ENCODE data around the gene USP47.

Gene USP47

DNA sequence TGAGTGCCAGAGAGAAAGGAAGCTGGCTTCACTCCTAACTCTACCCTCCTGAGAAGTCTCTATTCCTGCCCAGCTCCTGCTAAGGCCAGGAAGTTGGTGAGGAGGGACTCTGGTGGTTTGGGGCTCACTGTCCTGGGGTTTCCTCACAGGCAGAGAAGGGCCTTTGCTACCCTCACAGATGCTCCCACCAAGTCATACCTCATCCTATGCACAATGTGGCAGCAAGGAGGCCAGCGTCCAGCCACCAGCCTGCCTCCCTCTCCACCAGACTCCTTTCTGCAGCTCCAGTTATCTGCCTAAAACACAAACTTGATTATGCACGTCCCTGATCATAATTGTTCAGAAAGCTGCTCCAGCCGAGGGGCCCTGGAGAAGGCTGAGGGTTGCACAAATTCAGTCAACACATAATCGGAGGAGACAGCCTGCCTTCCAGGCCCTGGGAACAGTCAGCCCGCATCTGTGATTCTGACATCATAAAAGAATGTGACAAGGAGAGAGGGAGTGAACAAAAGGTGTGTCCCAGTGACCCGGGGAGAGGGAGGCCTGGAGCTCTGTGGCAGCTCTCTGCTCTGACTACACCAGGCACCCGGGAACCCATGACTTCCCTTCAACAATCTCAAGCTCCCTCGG, 137.8 kb downstream of the USP47 start:
- DNase-seq = peak; percentile 47

GRCh38 chr11:11980200-11980599, 138.4 kb downstream of the USP47 start:
- no peak for DNase-seq

- no peak for DNase-seq
Measured at GRCh38 chr11:11980841-11981308, 139.1 kb downstream of the USP47 start.

DNA sequence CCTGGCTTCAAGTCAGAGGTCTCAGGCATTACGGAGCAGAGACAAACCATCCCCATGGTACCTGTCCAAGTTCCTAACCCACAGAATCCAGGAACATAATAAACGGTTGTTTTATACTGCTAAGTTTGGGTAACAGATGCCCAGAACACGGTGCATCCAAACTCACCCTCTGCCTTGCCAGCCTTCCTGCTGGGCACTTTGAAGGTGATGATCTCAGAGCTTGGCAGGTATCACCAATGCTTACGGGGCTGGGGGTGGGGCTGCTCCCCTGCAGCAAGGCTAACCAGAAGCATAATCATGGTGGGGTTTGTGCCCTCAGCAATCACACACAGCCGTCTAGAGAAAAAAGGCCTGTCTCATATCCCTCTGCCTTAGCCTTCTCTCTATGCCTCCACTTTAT, 139.6 kb downstream of the USP47 start:
- DNase-seq = no peak

- no peak for DNase-seq
Measured at GRCh38 chr11:11981840-11982239, 140.1 kb downstream of the USP47 start.

DNA sequence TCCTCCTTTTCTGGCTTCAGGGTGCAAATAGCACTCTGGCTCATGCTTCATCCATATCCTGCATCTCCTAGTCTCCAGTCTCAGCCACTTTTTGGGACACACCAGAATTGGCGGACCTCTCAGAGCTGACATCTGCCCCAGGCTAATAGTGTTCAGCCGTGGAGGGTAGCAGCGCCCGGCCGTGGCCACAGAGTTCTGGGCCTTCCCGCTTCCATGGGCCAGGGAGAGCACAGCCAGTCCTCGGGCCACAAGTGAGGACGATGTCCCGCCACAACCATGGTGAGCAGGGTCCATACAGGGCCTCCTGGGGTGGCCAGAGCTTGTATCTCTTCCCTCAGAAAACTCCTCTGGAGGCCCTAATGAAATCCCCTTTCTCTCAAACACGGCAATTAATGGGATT, 140.7 kb downstream of the USP47 start:
- DNase-seq = no peak

DNA sequence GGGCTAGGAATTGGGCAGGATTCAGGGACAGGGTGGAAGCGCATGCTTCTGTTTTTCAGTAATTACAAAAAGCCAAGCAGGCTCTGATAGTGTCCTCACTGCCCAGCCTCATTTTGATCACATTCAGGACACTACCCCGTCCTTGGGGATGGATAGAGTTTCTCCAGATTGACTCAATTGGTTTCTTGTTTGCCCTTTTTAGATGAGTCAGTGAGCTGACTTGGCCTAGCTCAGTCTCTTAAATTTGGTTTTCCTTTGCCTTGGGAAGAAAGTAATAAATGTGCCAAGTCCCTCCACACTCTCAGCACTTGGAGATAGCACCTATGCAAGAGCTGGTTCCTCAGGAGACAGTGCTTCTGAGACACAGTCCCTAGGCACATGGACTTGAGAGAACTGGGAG, 141.2 kb downstream of the USP47 start:
- DNase-seq = no peak

DNA sequence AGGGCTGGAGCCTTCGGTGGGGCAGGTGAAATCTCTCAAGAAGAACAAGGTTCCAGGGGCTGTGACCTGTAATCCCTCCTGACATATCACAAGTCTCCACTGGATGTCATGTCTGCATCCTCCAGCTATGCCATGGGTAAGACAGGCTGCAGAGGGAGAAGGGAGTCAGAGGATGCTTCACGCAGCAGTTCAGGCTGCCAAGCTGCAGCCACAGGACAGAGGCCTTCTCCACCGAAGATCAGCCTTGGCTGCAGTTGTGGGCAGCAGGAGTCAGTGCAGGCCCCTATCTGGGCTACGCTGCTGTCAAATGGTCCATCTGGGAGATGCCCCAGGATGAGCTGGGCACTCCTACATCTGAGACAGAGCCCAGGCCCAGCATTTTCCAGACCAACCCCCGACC, 141.7 kb downstream of the USP47 start:
- DNase-seq = no peak

DNA sequence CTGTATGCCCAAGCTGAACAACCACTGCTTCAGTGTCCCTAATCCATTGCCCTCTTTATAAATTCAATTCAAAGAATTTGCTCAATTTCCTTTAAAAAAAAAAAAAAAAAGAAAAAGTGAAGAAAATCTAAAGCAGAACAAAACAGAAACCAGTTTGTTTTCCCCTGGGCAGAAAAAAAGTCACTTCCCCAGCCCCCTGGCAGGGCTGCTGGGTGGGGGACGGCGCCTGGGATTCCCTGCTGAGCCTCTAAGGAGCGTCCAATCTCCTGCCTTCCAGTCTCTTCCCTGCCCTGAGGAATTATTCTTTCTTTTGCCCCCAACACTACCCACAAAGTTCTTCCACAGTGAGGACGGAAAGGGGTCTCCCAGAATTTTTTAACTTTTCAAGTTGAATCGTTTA, 142.8 kb downstream of the USP47 start:
- DNase-seq = no peak

DNA sequence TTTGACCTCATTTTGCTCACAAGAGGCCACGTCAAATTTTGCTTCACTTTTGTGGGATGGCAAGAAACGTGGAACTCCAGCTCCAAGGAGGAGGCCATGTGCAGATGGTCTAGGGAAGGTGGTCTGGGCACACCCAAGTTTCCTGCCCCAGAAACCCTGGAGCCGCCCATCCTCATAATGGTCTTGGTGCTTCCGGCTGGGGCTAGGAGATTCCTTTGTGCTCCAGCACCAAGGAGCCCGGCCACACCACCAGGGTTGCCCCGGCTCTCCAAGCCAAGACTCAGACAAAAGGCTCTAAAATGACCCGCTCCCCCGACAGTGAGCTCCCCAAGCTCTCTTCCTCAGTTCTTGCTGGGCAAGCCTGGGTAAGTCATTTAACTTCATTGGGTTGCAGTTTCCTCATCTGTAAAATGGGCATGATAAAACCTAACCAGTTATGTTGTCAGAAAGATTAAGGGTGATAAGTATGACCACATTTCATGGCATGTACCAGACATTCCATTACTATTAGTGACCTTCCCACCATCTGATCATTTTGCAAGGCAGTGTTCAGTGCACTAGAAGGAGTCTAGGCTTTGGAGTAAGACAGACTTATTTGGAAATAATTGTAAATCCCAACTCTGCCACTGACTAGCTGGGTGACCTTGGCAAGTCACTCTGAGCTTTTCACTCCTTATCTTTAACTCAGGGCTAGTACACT, 143.4 kb downstream of the USP47 start:
- no peak for DNase-seq

- no peak for DNase-seq
Measured at GRCh38 chr11:11985954-11986949, 144.5 kb downstream of the USP47 start.

GRCh38 chr11:11987503-11988022, 145.8 kb downstream of the USP47 start:
- DNase-seq = no peak

DNA sequence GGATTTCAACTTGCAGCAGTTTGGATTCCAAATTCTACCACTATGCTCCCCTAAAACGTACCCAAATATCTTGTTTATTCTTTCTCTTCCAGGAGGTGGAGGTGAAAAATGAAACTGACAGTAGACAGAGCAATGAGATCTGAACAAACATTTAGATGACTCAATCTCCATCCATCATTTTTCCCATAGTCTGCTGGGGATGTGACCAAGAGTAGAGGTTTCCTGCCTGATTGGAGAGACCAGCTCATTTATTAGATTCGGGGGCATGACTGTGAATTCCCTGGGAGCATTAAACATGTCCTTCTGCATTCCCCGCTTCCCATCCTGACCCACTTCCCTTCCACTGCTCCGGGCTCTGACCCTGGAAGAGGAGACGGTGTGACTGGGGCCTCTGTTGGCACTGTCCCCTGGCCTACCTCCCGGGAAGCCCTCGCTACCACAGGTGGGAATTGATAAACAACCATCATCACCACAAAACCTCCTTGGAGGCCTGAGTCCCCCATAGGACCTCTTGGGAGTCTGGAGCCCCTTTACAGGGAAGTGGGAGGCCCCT, 146.4 kb downstream of the USP47 start:
- DNase-seq = no peak

DNA sequence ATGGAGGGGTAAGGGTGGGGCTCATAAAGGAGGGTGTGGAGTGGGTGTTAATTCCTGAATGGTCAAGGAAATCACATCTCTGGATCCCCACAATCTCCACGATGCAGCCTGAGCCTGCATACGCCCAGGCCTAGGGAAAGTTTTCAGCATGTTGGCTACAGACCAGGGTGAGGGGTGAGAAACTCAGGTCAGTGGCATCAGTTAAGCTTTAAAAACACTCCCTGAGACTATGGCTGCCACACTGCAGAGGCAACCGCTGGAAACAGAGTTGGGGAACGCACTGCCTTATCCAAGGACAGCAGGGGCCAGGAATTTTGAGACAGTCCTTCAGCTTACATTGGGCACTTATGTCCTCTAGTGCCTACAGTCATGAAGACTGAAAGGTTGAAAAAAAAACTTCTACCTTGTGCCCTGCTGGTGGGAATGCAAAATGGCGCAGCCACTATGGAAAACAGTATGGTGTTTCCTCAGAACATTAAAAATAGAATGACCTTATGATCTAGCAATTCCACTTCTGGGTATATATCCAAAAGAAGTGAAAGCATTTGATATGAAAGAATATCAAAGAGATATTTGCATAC, 147.0 kb downstream of the USP47 start:
- no peak for DNase-seq

DNA sequence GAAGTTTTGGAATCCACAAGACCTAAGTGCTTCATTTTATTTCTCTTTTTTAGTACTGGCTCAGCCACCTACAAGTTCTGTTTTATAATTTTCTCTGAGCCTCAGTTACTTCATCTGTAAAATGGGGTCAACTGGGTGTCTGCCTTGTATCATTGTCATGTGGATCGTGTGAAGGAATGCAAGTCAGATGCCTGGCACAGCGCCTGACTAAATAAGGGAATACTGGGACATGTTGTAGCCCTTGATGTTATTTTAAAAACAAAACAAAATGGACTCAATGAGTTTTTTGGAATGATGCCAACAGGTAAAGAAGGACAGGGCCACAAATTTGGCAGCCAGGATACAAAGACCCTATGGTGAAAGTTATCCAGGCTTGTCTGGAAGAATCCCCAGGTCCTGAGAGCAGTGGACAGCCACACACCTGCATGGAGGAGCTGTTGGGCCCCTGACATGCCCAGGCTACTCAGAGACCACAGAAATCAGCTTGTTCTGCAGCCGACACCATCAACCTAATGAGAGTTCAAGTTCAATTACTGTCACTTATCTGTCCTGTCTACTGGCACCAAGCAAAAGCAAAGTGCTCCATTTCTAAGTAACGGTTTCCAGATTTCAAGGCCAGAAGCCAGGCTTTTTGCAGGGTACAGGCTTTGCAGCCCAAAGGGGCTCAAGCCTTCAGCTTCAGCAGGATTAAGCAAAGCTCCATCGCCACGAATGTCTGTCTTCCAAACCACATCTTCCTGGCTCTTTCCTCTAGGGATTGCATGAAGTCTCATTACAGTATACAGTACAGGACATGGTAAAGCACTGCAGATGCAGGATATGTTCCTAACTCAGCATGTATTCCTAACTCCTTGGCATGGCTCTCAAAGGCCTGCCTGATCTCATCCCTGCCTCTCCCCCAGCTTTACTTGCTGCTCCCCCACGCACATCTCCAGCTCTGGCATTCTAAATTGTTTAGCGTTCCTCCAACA, 148.3 kb downstream of the USP47 start:
- DNase-seq = no peak

GRCh38 chr11:11992257-11993212, 150.8 kb downstream of the USP47 start:
- no peak for DNase-seq

DNA sequence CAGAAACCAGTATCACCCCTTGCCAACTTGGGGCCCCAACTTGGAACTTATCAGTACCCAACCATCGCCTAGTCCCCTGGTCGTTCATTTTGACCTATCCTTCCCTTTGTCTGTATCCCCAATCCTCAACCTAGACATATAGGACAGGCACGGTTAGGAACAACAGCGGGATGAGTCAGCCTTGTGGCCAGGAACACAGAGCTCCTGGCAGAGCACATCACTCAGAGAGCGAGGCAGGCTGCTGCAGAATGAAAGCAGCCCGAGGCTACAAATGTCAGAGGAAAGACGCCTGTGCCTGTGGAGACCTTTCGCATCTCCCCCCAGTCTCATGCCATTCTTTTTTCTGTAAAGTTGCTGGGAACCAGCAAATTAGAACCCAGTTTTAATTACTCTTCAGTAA, 152.1 kb downstream of the USP47 start:
- DNase-seq = no peak

DNA sequence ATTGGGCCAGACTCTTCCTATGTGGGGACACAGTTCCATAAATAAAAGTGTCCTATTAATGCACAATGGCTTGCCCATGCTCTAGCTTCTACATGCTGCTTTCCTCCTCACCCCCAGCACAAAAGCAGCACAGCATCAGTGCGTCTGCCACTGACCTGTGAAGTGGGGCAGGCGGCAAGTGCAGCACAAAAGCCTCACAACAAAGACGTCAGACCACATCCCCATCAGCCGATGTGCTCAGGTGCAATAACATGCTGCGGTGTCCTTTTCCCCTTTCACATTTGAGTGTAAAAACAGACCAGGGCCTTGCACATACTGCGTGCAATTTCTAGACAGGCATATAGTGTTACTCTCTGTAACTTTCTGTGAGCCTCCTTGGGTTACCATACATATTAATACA, 153.8 kb downstream of the USP47 start:
- DNase-seq = no peak

DNA sequence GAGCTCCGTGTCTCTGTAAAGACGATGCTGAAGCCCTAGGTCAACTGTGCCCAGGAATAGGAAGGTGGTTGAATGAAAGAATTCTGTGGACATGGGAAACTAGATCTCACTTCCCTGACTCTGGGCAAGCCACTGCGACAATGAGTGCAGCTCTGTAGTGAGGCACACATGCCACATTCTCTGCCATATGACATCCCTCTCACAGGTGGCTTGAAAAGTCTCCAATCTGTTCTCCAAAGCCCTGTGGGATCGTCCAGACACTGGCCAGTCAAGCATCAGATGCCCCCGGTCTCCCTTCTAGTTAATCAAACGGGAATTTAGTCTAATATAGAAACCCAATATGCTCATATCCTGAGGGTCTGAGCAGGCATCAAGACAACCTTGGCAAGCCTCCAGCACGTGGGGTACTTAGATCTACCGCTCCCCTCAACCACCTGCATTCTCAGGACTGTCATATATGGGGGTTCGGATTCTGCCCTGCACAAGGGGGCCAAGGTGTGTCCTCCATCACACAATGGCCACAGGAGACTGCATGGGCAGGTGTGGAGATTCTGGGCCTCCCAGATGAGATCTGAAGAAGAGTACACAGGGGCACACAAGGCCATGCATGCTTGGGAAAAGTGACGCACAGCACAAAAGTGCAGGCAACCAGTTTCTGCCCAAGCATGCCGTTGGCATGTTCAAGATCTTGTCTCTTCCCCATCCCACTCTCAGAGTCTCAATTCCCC, 154.7 kb downstream of the USP47 start:
- no peak for DNase-seq
